Transverse colon (tissue), 3 donors: ENCODE results near the gene TFAP2A.

Source experiments
- POLR2A ChIP-seq: fragments of 450-650 bp; IDR thresholded peaks from one replicate; pipeline ENCODE4 v1.6.1; 2016; ENCODE audit warnings: antibody characterized with exemption, mild to moderate bottlenecking, moderate library complexity
- POLR2AphosphoS5 ChIP-seq, 3 donors: sonication (generic); formaldehyde crosslinking; IDR thresholded peaks; one replicate each; pipeline ENCODE4 v1.6.1; 2016; ENCODE audit warnings: antibody characterized with exemption in 3 of 3

- no peak for TF ChIP-seq POLR2AphosphoS5 (IDR thresholded peaks at IDR 0.05)
- no peak for TF ChIP-seq POLR2A
Observed at GRCh38 chr6:10425975-10426780, 11.3 kb upstream of the TFAP2A start.
